ENCODE results near the gene TRIM28.

DNA sequence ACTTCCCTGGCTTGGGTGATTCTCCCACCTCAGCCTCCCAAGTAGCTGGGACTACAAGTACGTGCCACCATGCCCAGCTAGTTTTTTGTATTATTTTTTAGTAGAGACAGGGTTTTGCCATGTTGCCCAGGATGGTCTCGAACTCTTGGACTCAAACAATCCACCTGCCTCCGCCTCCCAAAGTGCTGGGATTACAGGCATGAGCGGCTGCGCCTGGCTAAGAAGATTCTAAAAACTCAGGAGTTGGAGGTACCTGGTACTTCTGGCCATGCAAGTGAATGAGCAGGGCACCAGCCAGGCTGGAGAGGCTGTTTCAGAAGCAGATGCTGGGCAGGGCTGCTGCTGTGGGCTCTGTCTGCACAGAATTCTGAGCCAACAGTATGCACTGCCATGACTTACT lies 23.1 kb downstream of the TRIM28 start:
- TF ChIP-seq, protein P1, sequence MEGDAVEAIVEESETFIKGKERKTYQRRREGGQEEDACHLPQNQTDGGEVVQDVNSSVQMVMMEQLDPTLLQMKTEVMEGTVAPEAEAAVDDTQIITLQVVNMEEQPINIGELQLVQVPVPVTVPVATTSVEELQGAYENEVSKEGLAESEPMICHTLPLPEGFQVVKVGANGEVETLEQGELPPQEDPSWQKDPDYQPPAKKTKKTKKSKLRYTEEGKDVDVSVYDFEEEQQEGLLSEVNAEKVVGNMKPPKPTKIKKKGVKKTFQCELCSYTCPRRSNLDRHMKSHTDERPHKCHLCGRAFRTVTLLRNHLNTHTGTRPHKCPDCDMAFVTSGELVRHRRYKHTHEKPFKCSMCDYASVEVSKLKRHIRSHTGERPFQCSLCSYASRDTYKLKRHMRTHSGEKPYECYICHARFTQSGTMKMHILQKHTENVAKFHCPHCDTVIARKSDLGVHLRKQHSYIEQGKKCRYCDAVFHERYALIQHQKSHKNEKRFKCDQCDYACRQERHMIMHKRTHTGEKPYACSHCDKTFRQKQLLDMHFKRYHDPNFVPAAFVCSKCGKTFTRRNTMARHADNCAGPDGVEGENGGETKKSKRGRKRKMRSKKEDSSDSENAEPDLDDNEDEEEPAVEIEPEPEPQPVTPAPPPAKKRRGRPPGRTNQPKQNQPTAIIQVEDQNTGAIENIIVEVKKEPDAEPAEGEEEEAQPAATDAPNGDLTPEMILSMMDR (IDR thresholded peaks at IDR 0.05; ENCODE audit: insufficient read depth, low read depth, low read length): no peak
- TF ChIP-seq EZH2 (IDR thresholded peaks at IDR 0.05; ENCODE audit: insufficient read depth, low read length): no peak
